ENCODE data around the gene RNF44.

Gene RNF44

GRCh38 chr5:176535664-176536131, 1.5 kb downstream of the RNF44 start:
- no peak for DNase-seq (ENCODE audit: extremely low read depth, low read depth)
- no peak for TF ChIP-seq CTCF (IDR thresholded peaks at IDR 0.05; ENCODE audit: low read depth, low read length, missing control alignments)
- H3K4me3 ChIP-seq (replicated peaks; ENCODE audit: low read depth, low read length), result peak overlapping the region; percentile 95

- no peak for DNase-seq (ENCODE audit: extremely low read depth, low read depth)
- H3K4me3 ChIP-seq (replicated peaks; ENCODE audit: low read depth, low read length), result peak overlapping the region; percentile 95
- TF ChIP-seq CTCF (IDR thresholded peaks at IDR 0.05; ENCODE audit: low read depth, low read length, missing control alignments), result no peak
Measured at GRCh38 chr5:176535101-176535663, 2.0 kb downstream of the RNF44 start.

- TF ChIP-seq CTCF (IDR thresholded peaks at IDR 0.05; ENCODE audit: low read depth, low read length, missing control alignments), result no peak
- no peak for DNase-seq (ENCODE audit: extremely low read depth, low read depth)
- peak overlapping the region; percentile 95 for H3K4me3 ChIP-seq (replicated peaks; ENCODE audit: low read depth, low read length)
Measured at GRCh38 chr5:176534640-176535039, 2.6 kb downstream of the RNF44 start.

- DNase-seq (ENCODE audit: extremely low read depth, low read depth), result no peak
- H3K4me3 ChIP-seq (replicated peaks; ENCODE audit: low read depth, low read length), result peak overlapping the region; percentile 95
- TF ChIP-seq CTCF (IDR thresholded peaks at IDR 0.05; ENCODE audit: low read depth, low read length, missing control alignments), result no peak
Measured at GRCh38 chr5:176533894-176534611, 3.1 kb downstream of the RNF44 start.

- TF ChIP-seq CTCF (IDR thresholded peaks at IDR 0.05; ENCODE audit: low read depth, low read length, missing control alignments), result no peak
- no peak for DNase-seq (ENCODE audit: extremely low read depth, low read depth)
- H3K4me3 ChIP-seq (replicated peaks; ENCODE audit: low read depth, low read length), result peak overlapping the region; percentile 95; the same call in 1 of the 2 replicates
Measured at GRCh38 chr5:176533390-176533789, 3.8 kb downstream of the RNF44 start.

- no peak for DNase-seq (ENCODE audit: extremely low read depth, low read depth)
- H3K4me3 ChIP-seq (replicated peaks; ENCODE audit: low read depth, low read length), result no peak overlapping the region
- no peak for TF ChIP-seq CTCF (IDR thresholded peaks at IDR 0.05; ENCODE audit: low read depth, low read length, missing control alignments)
Measured at GRCh38 chr5:176532795-176533194, 4.4 kb downstream of the RNF44 start.
